ENCODE measurements around the gene RGS4.

DNA sequence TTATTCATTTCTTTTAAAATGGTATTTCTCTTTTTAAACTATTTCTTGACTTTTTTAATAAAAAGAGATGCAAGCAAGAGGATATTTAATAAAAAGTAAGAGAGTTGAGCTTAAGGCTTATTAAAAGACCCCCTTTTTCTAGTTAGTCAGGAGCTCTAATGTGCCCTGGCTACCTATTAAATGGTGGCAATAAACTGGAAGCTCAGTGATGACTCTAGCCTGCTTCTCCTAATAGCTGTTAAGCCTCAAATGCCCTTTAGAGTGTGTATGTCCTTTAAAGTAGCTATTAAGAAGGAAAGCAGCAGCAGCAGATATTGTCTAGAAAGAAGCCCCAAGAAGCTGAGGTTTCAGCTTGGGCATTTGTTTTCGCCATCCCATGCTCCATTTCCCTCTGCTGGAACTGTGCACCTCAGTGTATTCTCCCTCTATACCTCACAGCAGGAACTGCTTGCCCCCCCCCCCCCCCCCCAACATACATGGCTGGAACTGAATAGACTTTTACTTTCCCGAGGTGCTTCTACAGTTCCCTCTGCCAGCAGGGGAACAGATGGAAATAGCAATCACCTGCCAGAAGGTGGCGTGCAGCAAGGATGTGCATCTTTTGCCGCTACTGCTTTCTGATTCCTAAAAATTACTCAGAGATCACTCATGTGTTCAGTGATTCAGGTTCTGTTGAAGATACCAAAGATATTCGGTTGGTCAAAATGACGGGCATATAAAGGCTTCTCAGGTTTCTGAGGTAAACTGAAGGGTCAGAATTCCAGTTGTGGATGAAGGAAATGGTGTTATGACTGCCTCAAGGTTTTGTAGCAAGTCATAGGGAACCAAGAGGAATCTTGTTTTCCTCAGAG lies 2.5 kb downstream of the RGS4 start:
- TF ChIP-seq YY1 (IDR thresholded peaks at IDR 0.05; ENCODE audit: insufficient read depth, insufficient read length) (no peak), SUZ12 (IDR thresholded peaks at IDR 0.05; ENCODE audit: extremely low read depth, insufficient read depth, insufficient read length) (no peak), ZNF274 (IDR thresholded peaks at IDR 0.05; ENCODE audit: low read depth, low read length) (no peak)
